Progenitor cell of endocrine pancreas (in vitro differentiated cells): ENCODE results near the gene CTNNA2. TPM values are rescaled to one million over a fixed set of nuclear protein-coding genes. Genes with fewer than 3 reads are reported as not detected.

Experiments
- DNase-seq: peaks from one replicate; pipeline ENCODE4 v3.0.0; 2021; ENCODE audit warnings: low spot score; ENCODE audit not compliant: unreplicated experiment
- H3K27ac Mint-ChIP-seq: 2 replicates; pipeline ENCODE4 v1.8.0; 2021; ENCODE audit warnings: mild to moderate bottlenecking, moderate library complexity, mixed read lengths
- H3K27me3 Mint-ChIP-seq: 2 replicates; pipeline ENCODE4 v1.8.0; 2021; ENCODE audit warnings: mixed read lengths
- H3K36me3 Mint-ChIP-seq: 2 replicates; pipeline ENCODE4 v1.8.0; 2022; ENCODE audit warnings: mixed read lengths; ENCODE audit not compliant: insufficient read depth
- H3K4me1 Mint-ChIP-seq: 2 replicates; pipeline ENCODE4 v1.8.0; 2021; ENCODE audit warnings: low read depth, mixed read lengths
- H3K4me3 Mint-ChIP-seq: 2 replicates; pipeline ENCODE4 v1.8.0; 2021; ENCODE audit warnings: low read depth, mild to moderate bottlenecking, moderate library complexity, mixed read lengths
- H3K9me3 Mint-ChIP-seq: 2 replicates; pipeline ENCODE4 v1.8.0; 2021; ENCODE audit warnings: low read depth, mixed read lengths
- total RNA-seq: library from RNA; stranded (reverse); gene quantifications from 2 replicates; pipeline ENCODE4 v1.2.1, GENCODE V29; 2021
- TF ChIP-seq, protein P1 (sequence below): fragments of 200-600 bp; sonication (generic); IDR thresholded peaks from one replicate; pipeline ENCODE4 v1.5.0; 2021; ENCODE audit warnings: antibody characterized with exemption, mild to moderate bottlenecking; ENCODE audit not compliant: unreplicated experiment

Gene CTNNA2
- total RNA-seq, 1 donor from 2014 or later, result 10.2 TPM

DNA sequence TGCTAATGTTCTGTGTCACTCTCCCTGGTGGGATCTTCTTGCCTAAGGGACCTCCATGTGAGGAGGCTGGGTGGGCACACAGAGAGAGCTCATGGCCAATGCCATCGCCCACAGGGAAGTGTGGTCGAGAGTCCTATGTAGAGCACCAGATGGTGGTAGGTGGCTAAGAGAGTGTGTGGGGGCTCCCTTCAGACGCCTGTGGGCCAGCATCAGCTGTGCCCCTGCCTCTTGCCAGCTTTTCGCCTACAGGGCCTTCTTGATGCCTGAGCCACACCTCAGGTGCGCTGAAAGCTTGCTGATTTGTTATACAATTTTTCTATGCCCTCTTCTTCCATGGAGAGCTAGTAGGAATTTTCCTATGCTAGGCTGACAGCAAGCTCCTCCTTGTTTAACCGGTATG, 753.4 kb downstream of the CTNNA2 start:
- TF ChIP-seq, protein P1, sequence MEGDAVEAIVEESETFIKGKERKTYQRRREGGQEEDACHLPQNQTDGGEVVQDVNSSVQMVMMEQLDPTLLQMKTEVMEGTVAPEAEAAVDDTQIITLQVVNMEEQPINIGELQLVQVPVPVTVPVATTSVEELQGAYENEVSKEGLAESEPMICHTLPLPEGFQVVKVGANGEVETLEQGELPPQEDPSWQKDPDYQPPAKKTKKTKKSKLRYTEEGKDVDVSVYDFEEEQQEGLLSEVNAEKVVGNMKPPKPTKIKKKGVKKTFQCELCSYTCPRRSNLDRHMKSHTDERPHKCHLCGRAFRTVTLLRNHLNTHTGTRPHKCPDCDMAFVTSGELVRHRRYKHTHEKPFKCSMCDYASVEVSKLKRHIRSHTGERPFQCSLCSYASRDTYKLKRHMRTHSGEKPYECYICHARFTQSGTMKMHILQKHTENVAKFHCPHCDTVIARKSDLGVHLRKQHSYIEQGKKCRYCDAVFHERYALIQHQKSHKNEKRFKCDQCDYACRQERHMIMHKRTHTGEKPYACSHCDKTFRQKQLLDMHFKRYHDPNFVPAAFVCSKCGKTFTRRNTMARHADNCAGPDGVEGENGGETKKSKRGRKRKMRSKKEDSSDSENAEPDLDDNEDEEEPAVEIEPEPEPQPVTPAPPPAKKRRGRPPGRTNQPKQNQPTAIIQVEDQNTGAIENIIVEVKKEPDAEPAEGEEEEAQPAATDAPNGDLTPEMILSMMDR, result no peak
- H3K9me3 Mint-ChIP-seq, result peaks cover under 1% of the 10 kb centered on the region
- H3K27ac Mint-ChIP-seq, result no peak overlapping the region
- H3K4me3 Mint-ChIP-seq, result no peak overlapping the region
- H3K4me1 Mint-ChIP-seq, result no peaks in the 10 kb centered on the region
- no peak for DNase-seq
- no peaks in the 10 kb centered on the region for H3K36me3 Mint-ChIP-seq
- H3K27me3 Mint-ChIP-seq, result no peaks in the 10 kb centered on the region

DNA sequence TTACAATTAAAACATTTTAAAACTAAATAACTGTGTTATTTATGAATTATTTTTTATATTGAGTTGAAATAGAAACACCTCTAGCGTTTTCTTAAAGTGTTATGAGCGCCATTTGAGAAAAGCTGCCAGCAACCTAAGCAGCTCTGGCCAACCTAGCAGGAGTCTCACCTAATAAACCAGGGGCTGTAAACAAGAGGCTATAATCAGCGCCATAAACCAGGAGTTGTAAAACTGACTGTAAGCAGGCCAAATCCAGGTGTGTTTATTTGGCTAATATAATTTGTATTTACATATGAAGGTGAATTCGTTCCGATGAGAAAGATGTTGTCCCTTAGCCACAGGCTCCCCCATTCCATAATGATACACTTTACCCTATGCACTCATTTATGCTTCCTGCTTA, 757.0 kb downstream of the CTNNA2 start:
- TF ChIP-seq, protein P1, result no peak
- H3K27ac Mint-ChIP-seq, result no peak overlapping the region
- no peaks in the 10 kb centered on the region for H3K9me3 Mint-ChIP-seq

DNA sequence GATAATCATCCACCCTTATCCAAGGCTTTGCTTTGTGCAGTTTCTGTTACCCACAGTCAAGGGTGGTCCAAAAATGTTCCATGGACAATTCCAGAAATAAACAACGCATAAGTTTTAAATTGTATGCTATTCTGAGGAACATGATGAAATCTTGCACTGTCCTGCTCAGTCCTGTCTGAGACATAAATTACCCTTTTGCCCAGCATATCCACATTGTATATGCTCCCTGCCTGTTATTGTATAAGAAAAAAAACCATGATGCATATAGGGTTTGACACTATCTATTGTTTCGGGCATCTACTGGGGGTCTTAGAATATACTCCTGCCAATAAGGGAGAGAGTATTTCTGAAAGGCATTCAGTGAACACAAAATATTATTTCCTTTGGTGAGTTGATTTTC, 767.7 kb downstream of the CTNNA2 start:
- H3K4me1 Mint-ChIP-seq, result no peaks in the 10 kb centered on the region
- no peak overlapping the region for H3K27ac Mint-ChIP-seq
- peaks cover 1% of the 10 kb centered on the region for H3K36me3 Mint-ChIP-seq
- H3K27me3 Mint-ChIP-seq, result no peaks in the 10 kb centered on the region
- H3K4me3 Mint-ChIP-seq, result no peak overlapping the region
- DNase-seq, result no peak
- H3K9me3 Mint-ChIP-seq, result peaks cover 12% of the 10 kb centered on the region
- TF ChIP-seq, protein P1, result no peak

More for the DNA sequence above, 757.0 kb downstream of the CTNNA2 start:
- no peaks in the 10 kb centered on the region for H3K36me3 Mint-ChIP-seq
- H3K4me3 Mint-ChIP-seq, result no peak overlapping the region
- DNase-seq, result no peak
- peaks cover 4% of the 10 kb centered on the region for H3K4me1 Mint-ChIP-seq
- no peaks in the 10 kb centered on the region for H3K27me3 Mint-ChIP-seq

DNA sequence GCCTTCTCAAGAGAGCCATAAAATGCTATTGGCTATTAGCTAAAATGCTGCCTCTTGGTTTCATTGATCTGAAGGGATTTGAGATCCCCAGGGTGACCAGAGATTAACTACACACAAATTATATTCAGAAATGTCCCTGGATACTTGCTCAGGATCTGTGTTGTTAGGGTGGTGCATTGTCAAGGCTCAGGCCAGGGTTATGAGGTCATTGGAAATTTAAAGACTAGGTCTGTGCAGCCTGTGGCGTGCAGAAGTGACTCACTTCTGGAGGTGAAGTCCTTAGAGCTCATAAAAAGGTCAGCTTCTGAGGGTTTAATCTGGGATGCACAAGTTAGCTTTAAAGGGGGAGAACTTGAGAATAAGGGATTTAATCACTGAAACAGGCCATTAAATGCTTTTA, 768.2 kb downstream of the CTNNA2 start:
- Mint-ChIP-seq H3K27ac (no peak overlapping the region), H3K4me1 (no peaks in the 10 kb centered on the region), H3K4me3 (no peak overlapping the region), H3K27me3 (no peaks in the 10 kb centered on the region), H3K9me3 (peaks cover 12% of the 10 kb centered on the region), H3K36me3 (peaks cover 1% of the 10 kb centered on the region)
- TF ChIP-seq, protein P1, result no peak
- DNase-seq, result no peak

DNA sequence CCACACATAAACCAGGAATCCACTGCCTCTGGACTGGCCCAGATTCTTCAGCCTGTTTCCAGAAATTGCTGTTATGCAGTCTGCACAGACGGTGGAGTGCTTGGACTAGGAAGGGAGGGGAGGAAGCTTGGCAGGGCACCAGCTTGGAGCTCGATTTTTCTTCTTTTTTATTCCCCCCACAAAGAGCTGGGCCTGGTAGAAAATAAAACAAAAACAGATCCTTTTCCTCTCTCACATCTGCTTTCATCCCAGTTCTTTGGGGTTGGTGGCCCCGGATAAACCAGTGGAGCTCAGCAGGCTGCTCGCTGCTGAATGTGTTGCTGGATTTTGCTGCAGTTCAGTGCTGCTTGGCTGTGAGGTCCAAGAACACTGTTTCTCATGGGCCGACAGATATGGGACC, 775.7 kb downstream of the CTNNA2 start:
- no peak overlapping the region for H3K4me3 Mint-ChIP-seq
- H3K27me3 Mint-ChIP-seq, result peaks cover 12% of the 10 kb centered on the region
- no peak overlapping the region for H3K27ac Mint-ChIP-seq
- no peaks in the 10 kb centered on the region for H3K9me3 Mint-ChIP-seq
- H3K36me3 Mint-ChIP-seq, result no peaks in the 10 kb centered on the region
- TF ChIP-seq, protein P1, result peak; percentile 30
- DNase-seq, result no peak
- H3K4me1 Mint-ChIP-seq, result peaks cover 11% of the 10 kb centered on the region
